HepG2 (cell line): Measurements from ENCODE around the gene FBXO30. TPM values are rescaled to one million over a fixed set of nuclear protein-coding genes. Genes with fewer than 3 reads are reported as not detected.

Experiments used
- AFF4 ChIP-seq: sonication (generic); formaldehyde crosslinking; IDR thresholded peaks from 2 replicates; pipeline ENCODE4 v1.4.0; 2020; ENCODE audit warnings: missing genetic modification reagents
- CTCF ChIP-seq: sonication (generic); formaldehyde crosslinking; IDR thresholded peaks from 2 replicates; pipeline ENCODE4 v1.5.0; 2020; ENCODE audit warnings: mild to moderate bottlenecking, missing genetic modification reagents, moderate library complexity
- MED8 ChIP-seq: sonication (generic); formaldehyde crosslinking; IDR thresholded peaks from 2 replicates; pipeline ENCODE4 v1.8.1; 2023; ENCODE audit warnings: mild to moderate bottlenecking, missing genetic modification reagents; ENCODE audit not compliant: insufficient replicate concordance
- MNT ChIP-seq: fragments of 450-650 bp; IDR thresholded peaks from 2 replicates; pipeline ENCODE4 v1.6.1; 2016
- SATB2 ChIP-seq: sonication (generic); formaldehyde crosslinking; IDR thresholded peaks from 2 replicates; pipeline ENCODE4 v1.5.0; 2020; ENCODE audit warnings: missing genetic modification reagents
- SMARCE1 ChIP-seq: fragments of 450-650 bp; IDR thresholded peaks from 2 replicates; pipeline ENCODE4 v1.6.1; 2017; ENCODE audit warnings: borderline replicate concordance
- SP140L ChIP-seq: sonication (generic); formaldehyde crosslinking; IDR thresholded peaks from 2 replicates; pipeline ENCODE4 v1.4.0; 2020; ENCODE audit warnings: missing genetic modification reagents, borderline replicate concordance
- TEAD2 ChIP-seq: sonication (generic); formaldehyde crosslinking; IDR thresholded peaks from 2 replicates; pipeline ENCODE4 v1.9.0; 2021; ENCODE audit warnings: missing genetic modification reagents
- ZBTB10 ChIP-seq: sonication (generic); formaldehyde crosslinking; IDR thresholded peaks from 2 replicates; pipeline ENCODE4 v1.4.0; 2020; ENCODE audit warnings: missing genetic modification reagents, borderline replicate concordance
- ZKSCAN1 ChIP-seq: fragments of 150-350 bp; IDR thresholded peaks from 2 replicates; pipeline ENCODE4 v1.6.1; 2014; ENCODE audit warnings: low read length
- ZNF101 ChIP-seq: sonication (generic); formaldehyde crosslinking; IDR thresholded peaks from 2 replicates; pipeline ENCODE4 v1.4.0; 2020; ENCODE audit warnings: mild to moderate bottlenecking, low read depth, missing genetic modification reagents, borderline replicate concordance
- ZNF180 ChIP-seq: sonication (generic); formaldehyde crosslinking; IDR thresholded peaks from 2 replicates; pipeline ENCODE4 v1.4.0; 2020; ENCODE audit warnings: low read depth, missing genetic modification reagents, borderline replicate concordance
- ZNF256 ChIP-seq: sonication (generic); formaldehyde crosslinking; conservative IDR thresholded peaks from 2 replicates; pipeline ENCODE4 v1.4.0; 2020; ENCODE audit warnings: missing genetic modification reagents
- ZNF264 ChIP-seq: sonication (generic); formaldehyde crosslinking; IDR thresholded peaks from 2 replicates; pipeline ENCODE4 v1.4.0; 2020; ENCODE audit warnings: missing genetic modification reagents
- ZNF431 ChIP-seq: sonication (generic); formaldehyde crosslinking; IDR thresholded peaks from 2 replicates; pipeline ENCODE4 v1.9.0; 2022; ENCODE audit warnings: missing genetic modification reagents, low read depth, mild to moderate bottlenecking, borderline replicate concordance
- ZNF510 ChIP-seq: sonication (generic); formaldehyde crosslinking; IDR thresholded peaks from 2 replicates; pipeline ENCODE4 v1.4.0; 2020; ENCODE audit warnings: low read depth, mild to moderate bottlenecking, missing genetic modification reagents
- polyA plus RNA-seq, 8 experiments: library from polyadenylated mRNA; depleted of rRNA in 3 of 8; stranded (reverse) in 7 of 8; unstranded in 1 of 8; fragments of >200 nt; fragmentation: Illumina TruSeq in 4 of 8; extraction: Trizol in 4 of 8; gene quantifications; 2 replicates each; pipeline versions ENCODE4 v1.2.1 to v1.2.3, GENCODE V29; 2011 to 2016; ENCODE audit warnings: low read depth in 4 of 8, missing spikeins in 1 of 8, mixed read lengths in 1 of 8; ENCODE audit not compliant: insufficient read depth in 1 of 8
- total RNA-seq, 5 experiments: library from RNA; depleted of rRNA; stranded (reverse); fragments of >200 nt; fragmentation: Illumina TruSeq; extraction: Trizol; gene quantifications; 2 replicates each; pipeline ENCODE4 v1.2.3, GENCODE V29; 2016; ENCODE audit warnings: low read depth in 1 of 5
- TF ChIP-seq, protein P1 (sequence below): IDR thresholded peaks from 2 replicates; pipeline ENCODE4 v1.6.1; 2012; ENCODE audit warnings: inconsistent platforms
- TF ChIP-seq, protein P2 (sequence below): IDR thresholded peaks from 2 replicates; pipeline ENCODE4 v1.6.1; 2016; ENCODE audit warnings: low read depth, control low read depth

FBXO30 gene
- total and polyA plus RNA-seq, 2 of the 13 experiments (the other 11 are each of a cell fraction or from before 2014, with no cell fraction given), result 3.2 to 7.1 TPM

DNA sequence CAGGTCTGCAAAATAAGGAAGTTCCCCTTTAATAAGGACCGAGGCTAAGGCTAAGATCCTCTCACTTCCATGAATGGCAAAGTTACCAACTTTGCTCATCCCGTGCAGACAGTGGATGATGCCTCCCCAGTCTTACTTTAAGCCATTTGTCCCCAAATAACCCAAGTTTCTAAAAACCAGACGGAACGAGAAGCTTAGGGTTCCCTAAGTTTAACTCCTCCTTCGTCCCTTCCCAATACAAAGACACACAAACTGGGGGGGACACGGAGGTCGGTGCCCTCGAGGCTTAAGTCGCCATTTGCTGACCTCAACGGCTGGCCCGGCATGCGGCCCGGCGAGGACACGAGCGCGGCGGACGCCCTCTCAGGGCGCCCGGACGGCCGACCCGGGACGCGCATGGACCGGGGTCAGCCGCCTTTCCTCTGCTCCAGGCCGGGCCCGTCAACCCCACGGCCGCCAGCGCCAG lies 527 bp downstream of the FBXO30 start (continued):
- peak; percentile 90 for TF ChIP-seq ZBTB10 (CRISPR knock-in tag)
- TF ChIP-seq, protein P1, sequence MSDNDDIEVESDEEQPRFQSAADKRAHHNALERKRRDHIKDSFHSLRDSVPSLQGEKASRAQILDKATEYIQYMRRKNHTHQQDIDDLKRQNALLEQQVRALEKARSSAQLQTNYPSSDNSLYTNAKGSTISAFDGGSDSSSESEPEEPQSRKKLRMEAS, result peak; percentile 93
- no peak for TF ChIP-seq MNT
- 0 out of 2 replicates have a peak, but pooled peaks have one; percentile 52 for TF ChIP-seq ZNF256 (CRISPR knock-in tag)
- no peak for TF ChIP-seq CTCF
- no peak for TF ChIP-seq SMARCE1
- 0 out of 2 replicates have a peak, but pooled peaks have one; percentile 51 for TF ChIP-seq ZNF180 (CRISPR knock-in tag)
- TF ChIP-seq ZNF431, result no peak
- TF ChIP-seq ZNF264 (CRISPR knock-in tag), result peak; percentile 52; the same call in 1 of the 2 replicates
- peak; percentile 14 for TF ChIP-seq MED8 (CRISPR knock-in tag)
- 0 out of 2 replicates have a peak, but pooled peaks have one; percentile 72 for TF ChIP-seq SATB2 (CRISPR knock-in tag)
- TF ChIP-seq, protein P2, sequence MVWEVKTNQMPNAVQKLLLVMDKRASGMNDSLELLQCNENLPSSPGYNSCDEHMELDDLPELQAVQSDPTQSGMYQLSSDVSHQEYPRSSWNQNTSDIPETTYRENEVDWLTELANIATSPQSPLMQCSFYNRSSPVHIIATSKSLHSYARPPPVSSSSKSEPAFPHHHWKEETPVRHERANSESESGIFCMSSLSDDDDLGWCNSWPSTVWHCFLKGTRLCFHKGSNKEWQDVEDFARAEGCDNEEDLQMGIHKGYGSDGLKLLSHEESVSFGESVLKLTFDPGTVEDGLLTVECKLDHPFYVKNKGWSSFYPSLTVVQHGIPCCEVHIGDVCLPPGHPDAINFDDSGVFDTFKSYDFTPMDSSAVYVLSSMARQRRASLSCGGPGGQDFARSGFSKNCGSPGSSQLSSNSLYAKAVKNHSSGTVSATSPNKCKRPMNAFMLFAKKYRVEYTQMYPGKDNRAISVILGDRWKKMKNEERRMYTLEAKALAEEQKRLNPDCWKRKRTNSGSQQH (CRISPR knock-in tag), result peak; percentile 17; the same call in 1 of the 2 replicates
- no peak for TF ChIP-seq ZKSCAN1
- 0 out of 2 replicates have a peak, but pooled peaks have one; percentile 40 for TF ChIP-seq AFF4 (CRISPR knock-in tag)
- 0 out of 2 replicates have a peak, but pooled peaks have one; percentile 9 for TF ChIP-seq SP140L (CRISPR knock-in tag)
- TF ChIP-seq ZNF510, result peak; percentile 54; the same call in 1 of the 2 replicates
- TF ChIP-seq TEAD2, result no peak; the same call in 1 of the 2 replicates
- TF ChIP-seq ZNF101 (CRISPR knock-in tag), result 0 out of 2 replicates have a peak, but pooled peaks have one; percentile 15
